Astrocyte (in vitro differentiated cells and primary cell): ENCODE measurements around the gene NBEA. TPM values are rescaled to one million over a fixed set of nuclear protein-coding genes. Genes with fewer than 3 reads are reported as not detected.

Experiments
- DNase-seq: peaks from one replicate; pipeline ENCODE4 v3.0.0-alpha.2; 2010; ENCODE audit warnings: low read depth
- FAIRE-seq: peaks from 2 replicates; lab custom pipeline; 2011; peaks lifted over from hg19 to GRCh38; lab: Jason Lieb, UNC
- H2AFZ ChIP-seq: 2 replicates; pipeline ENCODE4 v1.6.0; 2012; ENCODE audit warnings: low read depth, low read length, inconsistent platforms
- H3K27ac ChIP-seq: 2 replicates; pipeline ENCODE4 v1.5.1; 2011; ENCODE audit warnings: low read depth, low read length, inconsistent platforms
- H3K27me3 ChIP-seq: 2 replicates; pipeline ENCODE4 v1.6.0; 2011; ENCODE audit warnings: low read length, inconsistent platforms; ENCODE audit not compliant: insufficient read depth
- H3K36me3 ChIP-seq: 2 replicates; pipeline ENCODE4 v1.5.1; 2011; ENCODE audit warnings: low read length, inconsistent platforms; ENCODE audit not compliant: insufficient read depth
- H3K4me1 ChIP-seq: 2 replicates; pipeline ENCODE4 v1.5.1; 2011; ENCODE audit warnings: low read length, inconsistent platforms; ENCODE audit not compliant: insufficient read depth
- H3K4me2 ChIP-seq: 2 replicates; pipeline ENCODE4 v1.6.0; 2012; ENCODE audit warnings: low read length, inconsistent platforms
- H3K4me3 ChIP-seq: 2 replicates; pipeline ENCODE4 v1.5.1; 2011; ENCODE audit warnings: low read depth, mild to moderate bottlenecking, low read length, inconsistent platforms; ENCODE audit not compliant: insufficient read depth
- H3K79me2 ChIP-seq: 2 replicates; pipeline ENCODE4 v1.6.0; 2012; ENCODE audit warnings: mild to moderate bottlenecking, low read length, inconsistent platforms; ENCODE audit not compliant: insufficient read depth
- H3K9ac ChIP-seq: 2 replicates; pipeline ENCODE4 v1.6.0; 2012; ENCODE audit warnings: mild to moderate bottlenecking, low read length, inconsistent platforms
- H3K9me3 ChIP-seq: 2 replicates; pipeline ENCODE4 v1.5.1; 2012; ENCODE audit warnings: low read depth, mild to moderate bottlenecking, low read length, inconsistent platforms; ENCODE audit not compliant: insufficient read depth
- H4K20me1 ChIP-seq: 2 replicates; pipeline ENCODE4 v1.6.0; 2012; ENCODE audit warnings: low read length, inconsistent platforms; ENCODE audit not compliant: insufficient read depth
- H3K27ac Mint-ChIP-seq: one replicate; pipeline ENCODE4 v1.8.0; 2021; ENCODE audit warnings: mild to moderate bottlenecking, mixed read lengths; ENCODE audit not compliant: unreplicated experiment
- H3K27me3 Mint-ChIP-seq: one replicate; pipeline ENCODE4 v1.8.0; 2021; ENCODE audit warnings: low read depth, mixed read lengths; ENCODE audit not compliant: unreplicated experiment
- H3K36me3 Mint-ChIP-seq: one replicate; pipeline ENCODE4 v1.8.0; 2021; ENCODE audit warnings: low read depth, mixed read lengths; ENCODE audit not compliant: unreplicated experiment
- H3K4me1 Mint-ChIP-seq: one replicate; pipeline ENCODE4 v1.8.0; 2021; ENCODE audit warnings: low read depth, mixed read lengths; ENCODE audit not compliant: unreplicated experiment
- H3K4me3 Mint-ChIP-seq: one replicate; pipeline ENCODE4 v1.8.0; 2021; ENCODE audit warnings: mild to moderate bottlenecking, moderate library complexity, mixed read lengths; ENCODE audit not compliant: unreplicated experiment
- H3K9me3 Mint-ChIP-seq: one replicate; pipeline ENCODE4 v1.8.0; 2021; ENCODE audit warnings: mild to moderate bottlenecking, mixed read lengths; ENCODE audit not compliant: unreplicated experiment
- EZH2 ChIP-seq: IDR thresholded peaks from 2 replicates; pipeline ENCODE4 v1.6.1; 2012; ENCODE audit warnings: mild to moderate bottlenecking, low read length, inconsistent platforms; ENCODE audit not compliant: insufficient read depth
- total RNA-seq: library from RNA; stranded (reverse); gene quantifications from 2 replicates; pipeline ENCODE4 v1.2.1, GENCODE V29; 2021
- TF ChIP-seq, protein P1 (sequence below): IDR thresholded peaks from 2 replicates; pipeline ENCODE4 v1.5.1; 2011; ENCODE audit warnings: low read depth, mild to moderate bottlenecking, inconsistent platforms, low read length, moderate library complexity; ENCODE audit not compliant: insufficient read depth

The NBEA gene
- total RNA-seq, 1 donor from 2014 or later: 7.8 TPM

DNA sequence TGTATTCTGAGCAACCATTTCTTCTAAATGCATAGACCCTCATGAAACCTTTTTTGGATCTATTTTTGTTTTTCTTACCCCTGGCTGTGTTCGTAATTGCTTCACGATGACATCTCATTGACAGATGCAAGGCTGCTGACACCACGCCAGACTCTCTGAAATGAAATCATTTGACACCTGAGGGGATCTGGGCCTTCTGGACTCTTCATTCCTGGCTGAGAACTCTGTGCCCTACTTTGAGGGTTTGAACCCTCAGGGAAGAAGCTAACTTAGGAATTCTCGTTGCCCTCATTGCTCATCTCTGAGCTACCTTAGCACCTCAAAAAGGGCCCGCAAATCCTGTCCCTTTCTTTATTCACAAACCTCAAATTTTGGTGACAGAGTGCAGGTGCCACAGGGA, 40.5 kb upstream of the NBEA start:
- Mint-ChIP-seq H3K4me3 (no peak overlapping the region), H3K36me3 (no peaks in the 10 kb centered on the region), H3K27me3 (peaks cover 14% of the 10 kb centered on the region), H3K9me3 (peaks cover 1% of the 10 kb centered on the region), H3K4me1 (no peaks in the 10 kb centered on the region), H3K27ac (no peak overlapping the region)
- no peak for TF ChIP-seq EZH2
- TF ChIP-seq, protein P1, sequence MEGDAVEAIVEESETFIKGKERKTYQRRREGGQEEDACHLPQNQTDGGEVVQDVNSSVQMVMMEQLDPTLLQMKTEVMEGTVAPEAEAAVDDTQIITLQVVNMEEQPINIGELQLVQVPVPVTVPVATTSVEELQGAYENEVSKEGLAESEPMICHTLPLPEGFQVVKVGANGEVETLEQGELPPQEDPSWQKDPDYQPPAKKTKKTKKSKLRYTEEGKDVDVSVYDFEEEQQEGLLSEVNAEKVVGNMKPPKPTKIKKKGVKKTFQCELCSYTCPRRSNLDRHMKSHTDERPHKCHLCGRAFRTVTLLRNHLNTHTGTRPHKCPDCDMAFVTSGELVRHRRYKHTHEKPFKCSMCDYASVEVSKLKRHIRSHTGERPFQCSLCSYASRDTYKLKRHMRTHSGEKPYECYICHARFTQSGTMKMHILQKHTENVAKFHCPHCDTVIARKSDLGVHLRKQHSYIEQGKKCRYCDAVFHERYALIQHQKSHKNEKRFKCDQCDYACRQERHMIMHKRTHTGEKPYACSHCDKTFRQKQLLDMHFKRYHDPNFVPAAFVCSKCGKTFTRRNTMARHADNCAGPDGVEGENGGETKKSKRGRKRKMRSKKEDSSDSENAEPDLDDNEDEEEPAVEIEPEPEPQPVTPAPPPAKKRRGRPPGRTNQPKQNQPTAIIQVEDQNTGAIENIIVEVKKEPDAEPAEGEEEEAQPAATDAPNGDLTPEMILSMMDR: no peak
- H3K36me3 ChIP-seq: no peaks in the 10 kb centered on the region
- H3K4me1 ChIP-seq: no peaks in the 10 kb centered on the region
- H3K79me2 ChIP-seq: no peaks in the 10 kb centered on the region
- FAIRE-seq (no peak), DNase-seq (no peak)
- no peaks in the 10 kb centered on the region for H4K20me1 ChIP-seq
- H3K4me3 ChIP-seq: no peak overlapping the region
- H3K4me2 ChIP-seq: no peak overlapping the region
- H3K27ac ChIP-seq: no peak overlapping the region
- H3K9ac ChIP-seq: no peak overlapping the region
- H3K9me3 ChIP-seq: no peaks in the 10 kb centered on the region
- no peak overlapping the region for H2AFZ ChIP-seq
- H3K27me3 ChIP-seq: no peaks in the 10 kb centered on the region

DNA sequence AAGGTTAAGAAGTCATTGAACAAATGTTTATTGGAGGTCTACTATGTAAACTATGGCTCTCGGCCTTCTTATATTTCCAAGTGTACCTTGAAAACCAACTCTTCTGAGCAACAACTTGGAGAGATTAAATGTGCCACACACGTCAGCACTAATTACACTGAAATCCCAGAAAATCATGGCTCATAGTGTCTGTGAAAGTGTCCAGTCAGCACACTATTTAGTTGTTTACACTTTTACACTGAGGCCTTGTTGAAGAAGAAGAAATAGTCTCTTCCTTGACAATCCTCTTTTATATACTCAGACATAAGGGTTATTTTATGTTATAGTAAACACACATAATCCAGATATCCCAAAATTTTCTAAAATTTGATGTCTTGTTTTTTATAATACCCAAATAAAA, 30.9 kb upstream of the NBEA start:
- H3K27me3 ChIP-seq: no peaks in the 10 kb centered on the region
- Mint-ChIP-seq H3K36me3 (no peaks in the 10 kb centered on the region), H3K9me3 (peaks cover under 1% of the 10 kb centered on the region), H3K4me1 (peaks cover 11% of the 10 kb centered on the region), H3K27me3 (peaks cover 4% of the 10 kb centered on the region), H3K27ac (no peak overlapping the region), H3K4me3 (no peak overlapping the region)
- TF ChIP-seq, protein P1: no peak
- no peak for TF ChIP-seq EZH2
- DNase-seq: no peak
- no peak overlapping the region for H3K27ac ChIP-seq
- no peaks in the 10 kb centered on the region for H3K4me1 ChIP-seq
- H4K20me1 ChIP-seq: no peaks in the 10 kb centered on the region
- no peak for FAIRE-seq
- no peak overlapping the region for H3K9ac ChIP-seq
- H3K79me2 ChIP-seq: no peaks in the 10 kb centered on the region
- no peaks in the 10 kb centered on the region for H3K36me3 ChIP-seq
- H3K4me2 ChIP-seq: no peak overlapping the region
- no peaks in the 10 kb centered on the region for H3K9me3 ChIP-seq
- H2AFZ ChIP-seq: no peak overlapping the region
- no peak overlapping the region for H3K4me3 ChIP-seq

DNA sequence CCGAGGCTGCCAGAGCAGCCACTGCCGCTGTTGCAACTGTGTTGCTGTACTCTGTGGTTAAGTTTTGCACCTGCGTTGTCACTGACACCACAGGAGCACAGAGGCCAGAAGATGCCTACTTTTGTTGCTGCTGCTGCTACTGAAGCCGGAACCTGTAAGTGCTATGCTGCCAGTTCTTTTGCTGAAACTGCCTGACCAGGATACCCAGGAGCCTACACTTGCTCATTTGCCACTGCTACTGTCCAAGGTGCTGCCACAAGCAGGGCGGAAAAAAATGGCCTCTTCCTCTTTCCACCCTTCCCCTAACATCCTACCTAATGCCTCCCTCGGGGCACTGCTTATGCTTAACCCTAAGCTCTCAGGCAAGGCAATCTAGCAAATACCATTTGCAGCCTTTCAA, 29.0 kb upstream of the NBEA start:
- Histone ChIP-seq H3K9me3 (no peaks in the 10 kb centered on the region), H3K9ac (no peak overlapping the region), H3K27me3 (no peaks in the 10 kb centered on the region), H3K4me2 (no peak overlapping the region), H3K36me3 (no peaks in the 10 kb centered on the region), H4K20me1 (no peaks in the 10 kb centered on the region), H3K4me1 (no peaks in the 10 kb centered on the region), H2AFZ (no peak overlapping the region), H3K4me3 (no peak overlapping the region), H3K27ac (no peak overlapping the region), H3K79me2 (no peaks in the 10 kb centered on the region)
- TF ChIP-seq EZH2: no peak
- TF ChIP-seq, protein P1: no peak
- no peaks in the 10 kb centered on the region for H3K36me3 Mint-ChIP-seq
- no peak overlapping the region for H3K4me3 Mint-ChIP-seq
- no peaks in the 10 kb centered on the region for H3K27me3 Mint-ChIP-seq
- no peak for FAIRE-seq
- H3K9me3 Mint-ChIP-seq: no peaks in the 10 kb centered on the region
- DNase-seq: no peak
- H3K4me1 Mint-ChIP-seq: peaks cover 11% of the 10 kb centered on the region
- H3K27ac Mint-ChIP-seq: no peak overlapping the region
